ENCODE results near the gene UBE2E2. TPM values are rescaled to one million over a fixed set of nuclear protein-coding genes. Genes with fewer than 3 reads are reported as not detected.

Gene UBE2E2
- polyA plus RNA-seq (2012; ENCODE audit: insufficient read length, low read depth), result 12.7 TPM

DNA sequence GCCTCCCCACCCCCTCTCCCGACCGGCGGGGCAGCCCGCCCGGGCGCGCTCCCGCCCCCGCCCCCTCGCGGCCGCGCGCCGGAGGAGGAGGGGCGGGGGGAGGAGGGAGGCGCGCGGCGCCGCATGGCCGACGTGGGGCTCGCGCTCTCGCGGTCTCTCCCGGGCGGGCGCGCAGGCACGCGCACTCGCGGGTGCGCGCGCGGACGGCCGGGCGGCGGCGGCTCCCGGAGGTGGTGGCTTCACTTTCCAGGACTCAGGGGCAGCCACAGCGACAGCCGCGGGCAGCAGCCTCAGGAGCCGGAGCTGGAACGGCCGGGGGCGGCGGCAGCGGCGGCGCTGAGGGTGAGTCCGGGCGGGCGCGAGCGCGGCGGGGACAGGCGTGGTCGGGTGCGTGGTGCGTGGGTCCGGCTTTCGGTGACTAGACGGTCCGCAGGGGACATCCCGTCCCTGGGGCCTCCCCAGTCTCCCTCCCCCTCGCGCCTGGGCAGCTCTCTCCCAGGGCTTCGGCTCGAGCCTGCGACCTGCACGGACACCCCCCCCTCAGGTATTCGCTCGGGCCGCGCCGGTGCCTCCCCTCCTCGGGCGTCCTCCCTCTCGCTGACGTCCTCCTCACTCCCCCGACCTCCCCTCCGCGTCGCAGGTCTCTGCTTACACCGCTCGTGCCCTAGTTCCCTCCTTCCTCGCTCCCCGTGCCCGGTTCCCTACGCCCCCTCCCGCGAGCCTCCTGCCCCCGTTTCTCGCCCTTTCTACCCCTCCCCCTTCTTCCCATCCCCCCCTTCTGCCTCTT is at the start of gene UBE2E2:
TSS of gene UBE2E2 (plus strand) at position 407 of the 787 bp plus-strand sequence.
- TF ChIP-seq, protein P1, sequence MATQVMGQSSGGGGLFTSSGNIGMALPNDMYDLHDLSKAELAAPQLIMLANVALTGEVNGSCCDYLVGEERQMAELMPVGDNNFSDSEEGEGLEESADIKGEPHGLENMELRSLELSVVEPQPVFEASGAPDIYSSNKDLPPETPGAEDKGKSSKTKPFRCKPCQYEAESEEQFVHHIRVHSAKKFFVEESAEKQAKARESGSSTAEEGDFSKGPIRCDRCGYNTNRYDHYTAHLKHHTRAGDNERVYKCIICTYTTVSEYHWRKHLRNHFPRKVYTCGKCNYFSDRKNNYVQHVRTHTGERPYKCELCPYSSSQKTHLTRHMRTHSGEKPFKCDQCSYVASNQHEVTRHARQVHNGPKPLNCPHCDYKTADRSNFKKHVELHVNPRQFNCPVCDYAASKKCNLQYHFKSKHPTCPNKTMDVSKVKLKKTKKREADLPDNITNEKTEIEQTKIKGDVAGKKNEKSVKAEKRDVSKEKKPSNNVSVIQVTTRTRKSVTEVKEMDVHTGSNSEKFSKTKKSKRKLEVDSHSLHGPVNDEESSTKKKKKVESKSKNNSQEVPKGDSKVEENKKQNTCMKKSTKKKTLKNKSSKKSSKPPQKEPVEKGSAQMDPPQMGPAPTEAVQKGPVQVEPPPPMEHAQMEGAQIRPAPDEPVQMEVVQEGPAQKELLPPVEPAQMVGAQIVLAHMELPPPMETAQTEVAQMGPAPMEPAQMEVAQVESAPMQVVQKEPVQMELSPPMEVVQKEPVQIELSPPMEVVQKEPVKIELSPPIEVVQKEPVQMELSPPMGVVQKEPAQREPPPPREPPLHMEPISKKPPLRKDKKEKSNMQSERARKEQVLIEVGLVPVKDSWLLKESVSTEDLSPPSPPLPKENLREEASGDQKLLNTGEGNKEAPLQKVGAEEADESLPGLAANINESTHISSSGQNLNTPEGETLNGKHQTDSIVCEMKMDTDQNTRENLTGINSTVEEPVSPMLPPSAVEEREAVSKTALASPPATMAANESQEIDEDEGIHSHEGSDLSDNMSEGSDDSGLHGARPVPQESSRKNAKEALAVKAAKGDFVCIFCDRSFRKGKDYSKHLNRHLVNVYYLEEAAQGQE (IDR thresholded peaks at IDR 0.05; ENCODE audit: insufficient read depth in 1 of 2, low read depth in 2 of 2, low read length in 2 of 2), result 0 out of 4 replicates have a peak, but pooled peaks of 1 of the 2 experiments have one; percentile 10
- TF ChIP-seq TAF1 (IDR thresholded peaks at IDR 0.05; ENCODE audit: borderline replicate concordance, insufficient read depth, low read length) (peak; percentile 62; the same call in 1 of the 2 replicates), FOXP2 (optimal IDR thresholded peaks at IDR 0.05; ENCODE audit: borderline replicate concordance, extremely low read depth, extremely low read length, insufficient read depth) (no peak), SIN3A (IDR thresholded peaks at IDR 0.05; ENCODE audit: borderline replicate concordance, insufficient read depth, low read length) (no peak; the same call in 1 of the 2 replicates), POLR2AphosphoS5 (IDR thresholded peaks at IDR 0.05; ENCODE audit: low read depth, low read length) (peak; percentile 43; the same call in 1 of the 2 replicates)

DNA sequence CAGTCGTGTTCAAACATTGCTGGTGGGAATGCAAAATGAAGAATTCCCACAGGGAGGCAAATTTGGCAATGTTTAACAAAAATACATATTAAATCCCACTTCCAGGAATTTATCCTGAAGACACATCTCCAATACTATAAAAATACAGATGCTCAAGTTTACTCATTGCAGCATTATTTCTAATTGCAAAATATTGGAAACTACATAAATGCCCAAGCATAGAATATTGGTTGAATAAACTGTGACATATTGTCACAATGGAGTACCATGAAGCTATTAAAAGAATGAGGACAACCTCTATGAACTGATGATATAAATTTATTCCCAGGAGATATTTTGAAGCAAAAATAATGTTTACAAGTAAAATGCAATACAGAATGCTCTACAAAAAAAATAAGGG is 49.7 kb upstream of the UBE2E2 start:
- TF ChIP-seq, protein P1 (IDR thresholded peaks at IDR 0.05; ENCODE audit: insufficient read depth in 1 of 2, low read depth in 2 of 2, low read length in 2 of 2), result no peak
- TF ChIP-seq POLR2AphosphoS5 (IDR thresholded peaks at IDR 0.05; ENCODE audit: low read depth, low read length) (no peak), TAF1 (IDR thresholded peaks at IDR 0.05; ENCODE audit: borderline replicate concordance, insufficient read depth, low read length) (no peak), FOXP2 (optimal IDR thresholded peaks at IDR 0.05; ENCODE audit: borderline replicate concordance, extremely low read depth, extremely low read length, insufficient read depth) (no peak), SIN3A (IDR thresholded peaks at IDR 0.05; ENCODE audit: borderline replicate concordance, insufficient read depth, low read length) (no peak)

DNA sequence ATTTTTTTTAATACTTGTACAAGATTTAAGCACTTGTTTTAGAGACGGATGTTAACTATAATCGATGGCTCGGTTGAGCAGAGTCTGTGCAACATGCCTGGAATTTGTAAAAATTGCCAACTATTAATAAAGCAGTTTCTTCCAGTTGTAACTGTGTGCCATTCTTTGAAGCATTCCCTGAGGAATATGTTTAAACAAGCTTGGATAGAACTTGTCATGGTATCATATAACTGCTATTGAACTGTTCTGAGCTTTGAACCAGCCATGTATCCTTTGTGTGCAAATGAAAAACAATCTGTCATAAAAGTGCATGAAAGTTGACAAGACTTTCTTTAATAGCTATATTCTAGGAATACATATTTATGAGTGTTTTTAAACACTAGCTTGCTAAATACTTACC is 45.8 kb upstream of the UBE2E2 start:
- no peak for TF ChIP-seq FOXP2 (optimal IDR thresholded peaks at IDR 0.05; ENCODE audit: borderline replicate concordance, extremely low read depth, extremely low read length, insufficient read depth)
- no peak for TF ChIP-seq SIN3A (IDR thresholded peaks at IDR 0.05; ENCODE audit: borderline replicate concordance, insufficient read depth, low read length)
- TF ChIP-seq, protein P1 (IDR thresholded peaks at IDR 0.05; ENCODE audit: insufficient read depth in 1 of 2, low read depth in 2 of 2, low read length in 2 of 2), result no peak
- TF ChIP-seq POLR2AphosphoS5 (IDR thresholded peaks at IDR 0.05; ENCODE audit: low read depth, low read length), result no peak

DNA sequence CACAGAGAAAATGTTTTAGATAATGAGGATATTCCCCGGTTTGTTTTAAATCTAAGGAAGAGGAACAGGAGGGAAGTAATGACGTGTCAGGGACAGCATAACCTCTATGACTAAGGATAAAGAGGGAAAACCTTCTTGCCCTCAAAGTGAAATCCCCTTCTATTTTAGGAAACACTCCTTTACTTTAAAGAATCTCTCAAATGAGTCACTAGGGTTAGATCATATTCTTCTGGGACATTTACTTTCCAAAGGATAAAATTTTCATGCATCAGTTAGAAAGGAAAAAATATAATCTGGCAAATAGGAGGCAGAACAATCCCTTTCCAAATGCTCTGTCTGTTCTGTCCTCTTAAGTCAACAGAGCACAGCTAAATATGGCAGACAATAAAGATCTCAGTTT is 43.2 kb upstream of the UBE2E2 start:
- TF ChIP-seq, protein P1 (IDR thresholded peaks at IDR 0.05; ENCODE audit: insufficient read depth in 1 of 2, low read depth in 2 of 2, low read length in 2 of 2), result no peak
- no peak for TF ChIP-seq FOXP2 (optimal IDR thresholded peaks at IDR 0.05; ENCODE audit: borderline replicate concordance, extremely low read depth, extremely low read length, insufficient read depth)
- no peak for TF ChIP-seq TAF1 (IDR thresholded peaks at IDR 0.05; ENCODE audit: borderline replicate concordance, insufficient read depth, low read length)
- TF ChIP-seq POLR2AphosphoS5 (IDR thresholded peaks at IDR 0.05; ENCODE audit: low read depth, low read length), result no peak
- no peak for TF ChIP-seq SIN3A (IDR thresholded peaks at IDR 0.05; ENCODE audit: borderline replicate concordance, insufficient read depth, low read length)
